HEK293 (cell line): ENCODE measurements around the gene ZBTB47.

Source experiments
- MEIS1 ChIP-seq: sonication (generic); formaldehyde crosslinking; IDR thresholded peaks from 2 replicates; pipeline ENCODE4 v1.8.1; 2022; ENCODE audit warnings: missing genetic modification reagents, mild to moderate bottlenecking, borderline replicate concordance
- PBX3 ChIP-seq: sonication (generic); formaldehyde crosslinking; IDR thresholded peaks from 2 replicates; pipeline ENCODE4 v1.8.1; 2022; ENCODE audit warnings: mild to moderate bottlenecking, moderate library complexity, missing genetic modification reagents
- PRDM1 ChIP-seq: fragments of 450-650 bp; formaldehyde crosslinking; IDR thresholded peaks from 2 replicates; pipeline ENCODE4; 2016; ENCODE audit warnings: missing biosample characterization, missing genetic modification characterization
- PRDM4 ChIP-seq: fragments of 450-650 bp; formaldehyde crosslinking; IDR thresholded peaks from 2 replicates; pipeline ENCODE4 v1.5.1; 2017; ENCODE audit warnings: missing biosample characterization, missing genetic modification characterization
- PRDM6 ChIP-seq: fragments of 450-650 bp; formaldehyde crosslinking; IDR thresholded peaks from 2 replicates; pipeline ENCODE4 v1.5.1; 2017; ENCODE audit warnings: missing biosample characterization, missing genetic modification characterization
- SETDB1 ChIP-seq: IDR thresholded peaks from one replicate; pipeline ENCODE4 v1.6.1; 2017; ENCODE audit warnings: mild to moderate bottlenecking, low read length, moderate library complexity, mixed read lengths; ENCODE audit not compliant: insufficient read length
- YY1 ChIP-seq: fragments of 450-650 bp; formaldehyde crosslinking; IDR thresholded peaks from 2 replicates; pipeline ENCODE4 v1.5.1; 2018; ENCODE audit warnings: missing biosample characterization, missing genetic modification characterization
- ZFHX2 ChIP-seq: fragments of 450-650 bp; formaldehyde crosslinking; conservative IDR thresholded peaks from 2 replicates; pipeline ENCODE4 v1.5.1; 2016; ENCODE audit warnings: missing biosample characterization, missing genetic modification characterization
- ZNF121 ChIP-seq: fragments of 450-650 bp; formaldehyde crosslinking; IDR thresholded peaks from 2 replicates; pipeline ENCODE4 v1.5.1; 2016; ENCODE audit warnings: missing biosample characterization, missing genetic modification characterization
- ZNF155 ChIP-seq: fragments of 450-650 bp; formaldehyde crosslinking; IDR thresholded peaks from 2 replicates; pipeline ENCODE4 v1.5.1; 2016; ENCODE audit warnings: missing biosample characterization, missing genetic modification characterization
- ZNF19 ChIP-seq: fragments of 450-650 bp; formaldehyde crosslinking; IDR thresholded peaks from 2 replicates; pipeline ENCODE4; 2016; ENCODE audit warnings: missing biosample characterization, missing genetic modification characterization, low read depth
- ZNF2 ChIP-seq: fragments of 450-650 bp; formaldehyde crosslinking; IDR thresholded peaks from 2 replicates; pipeline ENCODE4 v1.5.1; 2016; ENCODE audit warnings: missing biosample characterization, missing genetic modification characterization
- ZNF24 ChIP-seq: fragments of 450-650 bp; formaldehyde crosslinking; IDR thresholded peaks from 2 replicates; pipeline ENCODE4 v1.5.1; 2016; ENCODE audit warnings: missing biosample characterization, missing genetic modification characterization
- ZNF292 ChIP-seq: fragments of 450-650 bp; formaldehyde crosslinking; IDR thresholded peaks from 2 replicates; pipeline ENCODE4 v1.5.1; 2016; ENCODE audit warnings: low read depth, missing biosample characterization, missing genetic modification characterization, borderline replicate concordance
- ZNF354C ChIP-seq: fragments of 450-650 bp; formaldehyde crosslinking; IDR thresholded peaks from 2 replicates; pipeline ENCODE4 v1.5.1; 2016; ENCODE audit warnings: missing biosample characterization, missing genetic modification characterization, low read depth, borderline replicate concordance
- ZNF362 ChIP-seq: fragments of 450-650 bp; formaldehyde crosslinking; IDR thresholded peaks from 2 replicates; pipeline ENCODE4 v1.5.1; 2016; ENCODE audit warnings: missing biosample characterization, missing genetic modification characterization
- ZNF37A ChIP-seq: fragments of 450-650 bp; IDR thresholded peaks from 2 replicates; pipeline ENCODE4 v1.5.1; 2018; ENCODE audit warnings: missing biosample characterization, missing genetic modification characterization
- ZNF404 ChIP-seq: fragments of 450-650 bp; formaldehyde crosslinking; IDR thresholded peaks from 2 replicates; pipeline ENCODE4 v1.5.1; 2017; ENCODE audit warnings: missing biosample characterization, missing genetic modification characterization
- ZNF549 ChIP-seq: fragments of 450-650 bp; IDR thresholded peaks from 2 replicates; pipeline ENCODE4 v1.5.1; 2018; ENCODE audit warnings: missing biosample characterization, missing genetic modification characterization, mild to moderate bottlenecking, inconsistent platforms, moderate library complexity
- ZNF560 ChIP-seq: fragments of 450-650 bp; formaldehyde crosslinking; IDR thresholded peaks from 2 replicates; pipeline ENCODE4 v1.5.1; 2017; ENCODE audit warnings: missing biosample characterization, missing genetic modification characterization, borderline replicate concordance
- ZNF561 ChIP-seq: fragments of 450-650 bp; IDR thresholded peaks from 2 replicates; pipeline ENCODE4 v1.5.1; 2018; ENCODE audit warnings: missing biosample characterization, missing genetic modification characterization, borderline replicate concordance
- ZNF623 ChIP-seq: fragments of 450-650 bp; formaldehyde crosslinking; IDR thresholded peaks from 2 replicates; pipeline ENCODE4 v1.5.1; 2016; ENCODE audit warnings: missing biosample characterization, missing genetic modification characterization
- ZNF624 ChIP-seq: fragments of 450-650 bp; formaldehyde crosslinking; IDR thresholded peaks from 2 replicates; pipeline ENCODE4 v1.5.1; 2017; ENCODE audit warnings: missing biosample characterization, missing genetic modification characterization
- ZNF654 ChIP-seq: fragments of 450-650 bp; formaldehyde crosslinking; IDR thresholded peaks from 2 replicates; pipeline ENCODE4 v1.5.1; 2016; ENCODE audit warnings: low read depth, missing biosample characterization, missing genetic modification characterization
- ZNF660 ChIP-seq: fragments of 450-650 bp; IDR thresholded peaks from 2 replicates; pipeline ENCODE4 v1.5.1; 2018; ENCODE audit warnings: missing biosample characterization, mild to moderate bottlenecking, missing genetic modification characterization
- ZNF670 ChIP-seq: fragments of 450-650 bp; formaldehyde crosslinking; IDR thresholded peaks from 2 replicates; pipeline ENCODE4 v1.5.1; 2016; ENCODE audit warnings: missing biosample characterization, missing genetic modification characterization, low read depth
- ZNF692 ChIP-seq: fragments of 450-650 bp; formaldehyde crosslinking; IDR thresholded peaks from 2 replicates; pipeline ENCODE4 v1.5.1; 2016; ENCODE audit warnings: missing biosample characterization, missing genetic modification characterization
- ZNF747 ChIP-seq: fragments of 450-650 bp; formaldehyde crosslinking; IDR thresholded peaks from 2 replicates; pipeline ENCODE4 v1.5.1; 2016; ENCODE audit warnings: missing biosample characterization, missing genetic modification characterization
- ZSCAN5A ChIP-seq: fragments of 450-650 bp; formaldehyde crosslinking; IDR thresholded peaks from 2 replicates; pipeline ENCODE4 v1.5.1; 2016; ENCODE audit warnings: missing biosample characterization, missing genetic modification characterization

The ZBTB47 gene

GRCh38 chr3:42654331-42655201 is 1.1 kb downstream of the ZBTB47 start (continued):
- no peak for TF ChIP-seq ZNF19 (tag by site-specific recombination)
- TF ChIP-seq ZNF623 (tag by site-specific recombination): no peak
- TF ChIP-seq ZNF670 (tag by site-specific recombination): no peak
- no peak for TF ChIP-seq ZNF549 (tag by site-specific recombination)
- no peak for TF ChIP-seq SETDB1
- TF ChIP-seq ZNF292: no peak
- TF ChIP-seq ZFHX2 (tag by site-specific recombination): peak; percentile 76
- TF ChIP-seq ZNF624 (tag by site-specific recombination): no peak
- TF ChIP-seq PBX3 (CRISPR knock-in tag): no peak
- no peak for TF ChIP-seq PRDM6 (tag by site-specific recombination)
- TF ChIP-seq MEIS1 (CRISPR knock-in tag): no peak
- TF ChIP-seq YY1 (tag by site-specific recombination): 0 out of 2 replicates have a peak, but pooled peaks have one; percentile 13
- peak; percentile 61 for TF ChIP-seq ZNF692 (tag by site-specific recombination)
- TF ChIP-seq ZNF747 (tag by site-specific recombination): no peak
- no peak for TF ChIP-seq ZNF362 (tag by site-specific recombination)
- no peak; the same call in 1 of the 2 replicates for TF ChIP-seq ZNF561 (tag by site-specific recombination)
- TF ChIP-seq ZNF660 (tag by site-specific recombination): peak; percentile 47; the same call in 1 of the 2 replicates
- no peak for TF ChIP-seq ZNF24 (tag by site-specific recombination)
- no peak for TF ChIP-seq PRDM4 (tag by site-specific recombination)
- no peak for TF ChIP-seq ZNF404 (tag by site-specific recombination)
- TF ChIP-seq ZNF354C: no peak
- no peak for TF ChIP-seq ZNF654
- TF ChIP-seq ZNF560 (tag by site-specific recombination): no peak
- TF ChIP-seq ZNF121: 0 out of 2 replicates have a peak, but pooled peaks have one; percentile 8
- TF ChIP-seq ZSCAN5A (tag by site-specific recombination): no peak
- TF ChIP-seq ZNF37A (tag by site-specific recombination): no peak
- TF ChIP-seq ZNF155 (tag by site-specific recombination): no peak
- no peak for TF ChIP-seq ZNF2
- no peak for TF ChIP-seq PRDM1 (tag by site-specific recombination)
